HG03103 (cell line): ENCODE data around the gene PPM1F.
"Not testable (repeated sequence)": the region's sequence is repeated elsewhere in the genome, so short reads cannot be mapped to it uniquely, and the experiment has no call there.

Experiments used
- ATAC-seq: cut with Tn5 transposase; IDR thresholded peaks from one replicate; pipeline ENCODE4 v1.9.1; 2021; ENCODE audit warnings: low read depth; ENCODE audit not compliant: unreplicated experiment

Gene PPM1F

DNA sequence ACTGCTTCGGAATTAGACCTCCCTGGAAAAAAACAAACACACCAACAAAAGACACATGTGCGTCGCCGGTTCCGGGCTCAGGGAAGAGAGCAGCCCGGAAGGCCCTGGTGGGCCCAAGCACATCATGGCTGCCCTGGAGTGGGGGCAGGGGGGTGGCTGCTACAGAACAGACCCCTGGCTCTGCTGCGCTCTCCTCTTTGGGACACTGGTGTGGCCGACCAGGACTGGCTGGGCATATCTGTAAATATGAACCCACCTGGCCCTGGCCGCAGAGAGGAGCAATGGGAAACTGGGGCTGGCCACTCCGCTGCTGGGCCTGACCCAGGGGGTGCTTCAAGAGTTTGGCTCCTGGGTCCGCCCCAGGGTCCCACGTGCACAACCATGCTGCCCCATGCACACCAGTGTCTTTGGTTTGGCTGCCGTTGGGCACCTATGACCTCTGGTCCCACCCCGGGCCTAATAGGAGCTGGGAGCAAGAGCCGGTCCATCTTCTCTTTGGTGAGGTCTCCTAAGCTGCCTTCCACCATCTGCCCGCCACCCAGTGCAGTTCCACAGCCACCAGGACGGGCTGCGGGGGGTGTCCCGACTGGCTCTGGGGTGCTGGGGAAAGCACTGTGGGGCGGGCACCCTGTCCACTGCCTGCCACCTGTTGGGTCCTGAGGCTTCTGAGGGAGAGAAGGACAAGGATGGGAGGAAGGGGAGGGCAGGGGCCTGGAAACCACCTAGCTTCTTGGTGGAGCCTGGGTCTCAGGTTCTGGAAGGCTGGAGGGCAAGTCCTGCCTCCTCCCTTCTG, 30.1 kb downstream of the PPM1F start:
- ATAC-seq = no peak

GRCh38 chr22:21921729-21922128, 30.9 kb downstream of the PPM1F start:
- no peak for ATAC-seq

- no peak for ATAC-seq
These were observed 31.4 kb downstream of the PPM1F start for GRCh38 chr22:21921184-21921721.

- no peak for ATAC-seq
These were observed 32.1 kb downstream of the PPM1F start for GRCh38 chr22:21920341-21921183.

- no peak for ATAC-seq
These were observed 32.9 kb downstream of the PPM1F start for GRCh38 chr22:21919526-21920307.

GRCh38 chr22:21918466-21919185, 34.0 kb downstream of the PPM1F start:
- ATAC-seq = no peak

GRCh38 chr22:21917959-21918261, 34.7 kb downstream of the PPM1F start:
- no peak for ATAC-seq

- ATAC-seq = no peak
These were observed 35.3 kb downstream of the PPM1F start for GRCh38 chr22:21917181-21917958.

DNA sequence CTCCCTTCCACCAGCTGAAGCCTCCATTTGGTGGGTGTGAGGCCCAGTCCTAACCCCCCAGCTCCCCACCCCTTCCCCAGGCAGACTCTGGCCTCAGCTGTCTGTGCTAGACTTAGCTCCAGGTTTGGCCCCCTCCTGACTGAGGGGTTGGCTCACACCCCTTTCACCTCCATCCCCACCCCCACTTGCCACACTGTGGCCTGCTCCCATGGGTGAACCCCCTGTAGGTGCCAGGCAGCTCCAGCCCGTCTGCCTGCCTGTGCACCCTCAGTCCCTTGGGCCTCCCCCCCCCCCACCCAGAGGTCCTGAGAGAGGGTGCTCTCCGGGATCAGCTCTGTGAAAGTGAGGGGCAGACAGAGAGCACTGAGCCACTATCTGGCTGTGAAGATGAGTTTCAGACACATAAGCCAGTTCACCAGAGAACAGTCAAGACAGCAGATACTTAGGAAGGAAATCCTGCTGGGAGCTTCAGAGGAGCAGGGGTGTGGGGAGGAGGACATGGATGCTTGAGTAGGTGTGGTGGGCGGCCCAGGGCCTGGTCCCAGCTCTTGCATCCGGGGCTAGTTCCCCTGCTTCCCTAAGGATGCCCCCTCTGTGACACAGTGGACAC, 36.2 kb downstream of the PPM1F start:
- ATAC-seq = no peak

DNA sequence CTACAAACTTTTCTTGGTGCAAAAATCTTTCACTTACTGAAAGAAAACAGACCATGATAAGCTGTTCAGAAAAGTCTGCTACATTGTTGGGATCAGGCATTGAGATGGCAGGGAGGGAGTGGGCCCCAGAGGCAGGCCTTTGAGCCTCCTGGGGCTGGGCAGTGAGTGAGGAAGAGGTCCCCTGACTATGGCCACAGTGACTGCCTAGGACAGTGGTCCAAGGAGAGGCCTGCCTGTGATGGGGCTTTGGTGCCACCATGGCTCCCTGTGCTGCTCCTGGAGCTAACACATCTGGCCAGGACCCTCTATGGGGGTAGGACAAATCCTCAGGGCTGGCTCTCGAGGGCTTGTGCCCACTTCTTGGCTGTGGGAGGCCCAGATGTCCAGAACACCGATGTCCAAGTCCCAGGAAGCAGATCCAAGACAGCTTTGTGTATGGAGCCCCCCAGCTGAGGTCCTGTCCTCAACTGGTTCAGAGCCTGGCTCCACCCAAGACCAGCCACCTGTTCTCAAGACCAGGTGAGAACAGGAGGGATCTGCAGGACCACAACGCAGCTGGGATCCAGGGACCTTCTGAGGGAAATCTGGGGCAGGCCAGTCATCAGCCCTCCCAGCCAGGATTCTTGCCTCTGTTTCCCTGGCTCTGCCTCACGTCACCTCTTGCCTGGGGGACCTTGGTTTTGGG, 36.9 kb downstream of the PPM1F start:
- no peak for ATAC-seq

DNA sequence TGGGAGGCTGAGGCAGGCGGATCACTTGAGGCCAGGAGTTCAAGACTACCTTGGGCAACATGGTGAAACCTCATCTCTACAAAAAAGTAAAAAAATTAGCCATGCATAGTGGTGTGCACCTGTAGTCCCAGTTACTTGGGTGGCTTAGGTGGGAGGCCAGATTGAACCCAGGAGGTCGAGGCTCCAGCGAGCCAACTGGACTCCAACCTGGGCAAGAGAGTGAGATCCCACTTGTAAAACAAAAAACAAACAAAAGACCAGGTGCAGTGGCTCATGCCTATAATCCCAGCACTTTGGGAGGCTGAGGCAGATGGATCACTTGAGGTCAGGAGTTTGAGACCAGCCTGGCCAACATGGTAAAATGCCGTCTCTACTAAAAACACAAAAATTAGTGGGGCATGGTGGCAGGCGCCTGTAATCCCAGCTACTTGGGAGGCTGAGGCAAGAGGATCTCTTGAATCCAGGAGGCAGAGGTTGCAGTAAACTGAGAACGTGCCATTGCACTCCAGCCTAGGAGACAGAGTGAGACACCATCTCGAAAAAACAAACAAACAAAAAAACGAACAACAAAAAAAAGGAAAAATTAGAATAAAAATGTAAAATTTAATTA, 38.5 kb downstream of the PPM1F start:
- ATAC-seq = not testable (repeated sequence)

- ATAC-seq = not testable (repeated sequence)
These were observed 42.3 kb downstream of the PPM1F start for GRCh38 chr22:21910367-21910766.

GRCh38 chr22:21909871-21910270, 42.8 kb downstream of the PPM1F start:
- ATAC-seq = no peak

DNA sequence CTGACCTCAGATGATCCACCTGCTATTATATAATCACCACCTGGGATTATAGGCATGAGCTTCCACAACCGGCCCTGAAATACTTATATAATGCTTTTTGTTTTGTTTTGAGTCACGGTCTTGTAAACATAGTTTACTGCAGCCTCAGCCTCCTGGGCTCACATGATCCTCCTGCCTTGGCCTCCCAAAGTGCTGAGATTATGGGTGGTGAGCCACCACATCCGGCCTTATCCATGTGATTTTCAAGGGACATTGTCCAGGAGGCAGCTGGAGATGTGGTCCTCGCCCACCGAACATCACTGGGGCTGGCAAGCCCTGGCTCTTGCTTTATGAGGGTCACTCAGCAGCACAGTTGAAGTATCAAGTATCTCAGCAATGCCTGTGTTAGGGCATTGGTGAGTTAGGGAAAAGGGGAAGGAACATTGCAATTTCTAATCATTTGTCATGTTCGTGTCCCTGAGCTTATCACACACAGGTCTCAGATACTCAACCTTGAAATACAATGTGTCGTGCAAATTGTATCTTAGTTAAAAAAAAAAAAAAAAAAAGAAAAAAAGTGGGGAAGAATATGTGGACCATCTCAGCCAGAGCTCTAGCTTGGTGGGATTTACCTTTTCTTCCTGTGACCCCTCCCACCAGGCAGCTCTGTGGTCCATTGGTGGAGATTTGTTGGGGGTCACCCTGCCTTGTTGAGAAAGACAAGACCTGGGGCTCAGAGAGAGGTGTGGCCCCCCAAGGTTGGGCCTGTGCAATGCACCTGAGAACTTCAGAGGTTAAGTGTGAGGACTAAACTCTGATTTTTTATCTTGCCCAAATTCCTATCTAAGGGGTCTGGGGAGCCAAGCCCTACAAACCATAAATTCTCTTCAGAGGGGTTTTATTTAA, 44.8 kb downstream of the PPM1F start:
- no peak for ATAC-seq

DNA sequence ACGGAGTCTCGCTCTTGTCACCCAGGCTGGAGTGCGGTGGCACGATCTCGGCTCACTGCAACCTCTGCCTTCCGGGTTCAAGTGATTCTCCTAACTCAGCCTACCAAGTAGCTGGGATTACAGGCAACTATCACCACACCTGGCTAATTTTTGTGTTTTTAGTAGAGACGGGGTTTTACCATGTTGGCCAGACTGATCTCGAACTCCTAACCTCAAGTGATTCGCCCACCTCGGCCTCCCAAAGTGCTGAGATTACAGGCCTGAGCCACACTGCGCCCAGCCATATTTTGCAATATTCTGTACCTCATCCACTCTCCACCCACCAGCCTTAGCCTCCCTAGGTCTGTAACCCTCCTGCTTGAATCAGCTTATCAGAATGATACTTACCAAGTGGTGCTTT, 47.4 kb downstream of the PPM1F start:
- ATAC-seq = not testable (repeated sequence)

DNA sequence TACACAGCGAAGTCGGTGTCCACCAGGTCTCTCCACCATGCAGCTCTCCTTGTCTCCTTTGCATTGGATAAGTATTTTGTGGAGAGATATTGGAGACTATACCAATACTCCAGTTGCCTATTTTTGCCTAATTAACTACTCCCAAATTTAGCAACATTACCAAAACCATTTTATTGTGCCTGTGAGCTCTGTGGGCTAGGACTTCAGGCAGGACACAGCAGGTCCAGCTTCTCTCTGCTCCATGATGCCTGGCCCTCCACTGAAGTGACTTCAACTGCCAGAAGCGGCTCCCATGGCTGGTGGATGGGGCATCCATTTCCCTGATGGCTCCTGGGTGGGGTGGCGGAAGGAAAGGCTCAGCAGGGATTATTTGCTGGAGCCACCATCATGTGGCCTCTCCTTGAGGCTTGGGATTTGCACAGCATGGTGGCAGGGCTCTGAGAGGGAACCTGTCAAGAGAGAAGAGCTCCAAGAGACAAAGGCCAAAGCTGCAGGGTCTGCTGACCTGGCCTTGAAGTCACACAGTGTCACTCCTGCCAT, 48.3 kb downstream of the PPM1F start:
- no peak for ATAC-seq

- no peak for ATAC-seq
These were observed 49.4 kb downstream of the PPM1F start for GRCh38 chr22:21903283-21903682.
